Measurements from ENCODE around the gene C3orf20. TPM values are rescaled to one million over a fixed set of nuclear protein-coding genes. Genes with fewer than 3 reads are reported as not detected.
A peak's percentile ranks its signal among the peaks of the same experiment; 100 is the strongest.
"Not testable (repeated sequence)": the region's sequence is repeated elsewhere in the genome, so short reads cannot be mapped to it uniquely, and the experiment has no call there.

The C3orf20 gene
- total RNA-seq, 1 donor from 2014 or later, result 0.52 TPM

GRCh38 chr3:14647976-14648955 lies 26.7 kb upstream of the C3orf20 start:
- Histone ChIP-seq H3K36me3 (ENCODE audit: control insufficient read depth in 3 of 3, insufficient read depth in 3 of 3, low read length in 3 of 3) (no peaks in the 10 kb centered on the region), H3K27me3 (ENCODE audit: control insufficient read depth in 3 of 3, insufficient read depth in 3 of 3, low read length in 3 of 3) (peaks cover 0 to 5% (median 5%) of the 10 kb centered on the region in 3 donors), H3K9me3 (ENCODE audit: control insufficient read depth in 3 of 3, low read length in 3 of 3) (no peaks in the 10 kb centered on the region), H3K4me3 (ENCODE audit: low read length in 3 of 3) (no peak overlapping the region), H3K4me1 (ENCODE audit: control insufficient read depth in 3 of 3, insufficient read depth in 3 of 3, low read length in 3 of 3) (peaks cover 8 to 30% (median 13%) of the 10 kb centered on the region in 3 donors), H3K9ac (ENCODE audit: low read depth in 1 of 3, low read length in 3 of 3) (no peak overlapping the region), H3K27ac (ENCODE audit: low read depth, low read length) (no peak overlapping the region)

- no peak overlapping the region for H3K4me3 ChIP-seq (ENCODE audit: low read length in 3 of 3)
- no peaks in the 10 kb centered on the region for H3K36me3 ChIP-seq (ENCODE audit: control insufficient read depth in 3 of 3, insufficient read depth in 3 of 3, low read length in 3 of 3)
- H3K9me3 ChIP-seq (ENCODE audit: control insufficient read depth in 3 of 3, low read length in 3 of 3), result no peaks in the 10 kb centered on the region
- no peaks in the 10 kb centered on the region for H3K27me3 ChIP-seq (ENCODE audit: control insufficient read depth in 3 of 3, insufficient read depth in 3 of 3, low read length in 3 of 3)
- H3K4me1 ChIP-seq (ENCODE audit: control insufficient read depth in 3 of 3, insufficient read depth in 3 of 3, low read length in 3 of 3), result peaks cover 11 to 36% (median 18%) of the 10 kb centered on the region in 3 donors
- no peak overlapping the region for H3K9ac ChIP-seq (ENCODE audit: low read depth in 1 of 3, low read length in 3 of 3)
- no peak overlapping the region for H3K27ac ChIP-seq (ENCODE audit: low read depth, low read length)
These were observed 25.5 kb upstream of the C3orf20 start for GRCh38 chr3:14649466-14649865.

DNA sequence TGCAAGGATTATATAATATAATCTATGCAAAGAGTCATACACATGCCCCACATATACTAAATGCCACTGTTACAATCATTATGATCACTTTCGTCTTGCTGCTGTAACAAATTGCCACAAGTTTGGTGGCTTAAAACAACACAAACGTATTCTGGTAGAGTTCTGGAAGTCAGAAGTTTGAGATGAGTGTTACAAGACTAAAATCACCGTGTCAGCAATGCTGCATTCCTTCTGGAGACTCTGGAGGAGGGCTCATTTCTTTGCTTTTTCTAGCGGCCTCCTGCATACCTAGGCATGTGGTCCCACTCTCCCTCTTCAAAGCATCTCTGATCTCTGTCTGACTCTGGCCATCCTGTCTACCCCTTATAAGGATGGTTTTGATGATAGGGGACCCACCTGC lies 24.7 kb upstream of the C3orf20 start:
- no peaks in the 10 kb centered on the region for H3K9me3 ChIP-seq (ENCODE audit: control insufficient read depth in 3 of 3, low read length in 3 of 3)
- H3K27ac ChIP-seq (ENCODE audit: low read depth, low read length), result no peak overlapping the region
- H3K4me1 ChIP-seq (ENCODE audit: control insufficient read depth in 3 of 3, insufficient read depth in 3 of 3, low read length in 3 of 3), result peaks cover 11 to 36% (median 18%) of the 10 kb centered on the region in 3 donors
- no peak overlapping the region for H3K4me3 ChIP-seq (ENCODE audit: low read length in 3 of 3)
- H3K9ac ChIP-seq (ENCODE audit: low read depth in 1 of 3, low read length in 3 of 3), result no peak overlapping the region
- no peaks in the 10 kb centered on the region for H3K27me3 ChIP-seq (ENCODE audit: control insufficient read depth in 3 of 3, insufficient read depth in 3 of 3, low read length in 3 of 3)
- H3K36me3 ChIP-seq (ENCODE audit: control insufficient read depth in 3 of 3, insufficient read depth in 3 of 3, low read length in 3 of 3), result peaks cover 0 to 4% (median 3%) of the 10 kb centered on the region in 3 donors

DNA sequence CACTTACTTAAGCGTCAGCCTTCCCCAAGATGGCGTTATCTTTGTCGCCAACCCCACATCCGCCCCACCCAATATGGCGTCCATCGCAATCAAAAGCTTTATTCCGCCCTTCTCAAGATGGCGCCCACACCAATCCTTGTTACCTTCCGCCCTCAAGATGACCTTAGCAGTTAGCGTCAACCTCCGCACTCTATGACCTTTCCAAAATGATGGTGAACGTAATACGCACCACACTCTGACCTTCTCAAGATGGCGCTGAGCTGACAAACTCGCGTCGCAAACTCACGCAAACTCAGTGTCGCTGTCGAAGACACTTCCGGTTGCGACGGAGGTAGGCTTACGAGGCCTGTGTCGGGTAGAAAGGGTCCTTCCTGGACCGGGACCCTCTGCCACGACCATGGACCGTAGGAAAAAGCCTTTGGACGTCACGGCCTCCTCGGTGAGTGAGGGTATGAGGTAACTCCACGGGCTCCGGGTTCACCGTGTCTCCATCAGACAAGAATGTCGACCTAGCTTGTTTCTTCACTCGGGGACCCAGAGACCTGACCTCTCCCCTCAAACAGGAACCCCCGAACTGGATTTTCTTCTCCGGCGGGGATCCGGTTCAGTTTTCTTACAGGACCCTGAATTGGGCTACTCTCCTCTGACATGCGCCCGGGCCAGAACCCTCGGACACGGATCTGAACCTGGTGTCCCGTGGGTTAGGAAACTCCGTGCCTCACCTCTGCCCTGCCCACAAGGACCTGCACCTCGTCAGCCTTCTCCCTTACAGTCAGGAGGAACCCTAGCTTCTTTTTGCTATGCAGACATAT lies 23.3 kb upstream of the C3orf20 start, which contains the start of gene CCDC174:
Gene CCDC174, plus strand, starts transcription at position 323 of the 812 bp plus-strand sequence. Its CDS starts 75 bp downstream, at position 398.
- Histone ChIP-seq H3K4me1 (ENCODE audit: control insufficient read depth in 3 of 3, insufficient read depth in 3 of 3, low read length in 3 of 3) (peaks cover 11 to 36% (median 18%) of the 10 kb centered on the region in 3 donors), H3K36me3 (ENCODE audit: control insufficient read depth in 3 of 3, insufficient read depth in 3 of 3, low read length in 3 of 3) (peaks cover 10 to 19% (median 16%) of the 10 kb centered on the region in 3 donors), H3K9ac (ENCODE audit: low read depth in 1 of 3, low read length in 3 of 3) (peak within 1 kb of the TSS; percentile 96 to 100 (median 97)), H3K27ac (ENCODE audit: low read depth, low read length) (peak within 1 kb of the TSS; percentile 92), H3K9me3 (ENCODE audit: control insufficient read depth in 3 of 3, low read length in 3 of 3) (no peaks in the 10 kb centered on the region), H3K27me3 (ENCODE audit: control insufficient read depth in 3 of 3, insufficient read depth in 3 of 3, low read length in 3 of 3) (no peaks in the 10 kb centered on the region), H3K4me3 (ENCODE audit: low read length in 3 of 3) (peak within 1 kb of the TSS; percentile 96 to 98 (median 98))

GRCh38 chr3:14652360-14652907 lies 22.5 kb upstream of the C3orf20 start:
- Histone ChIP-seq H3K4me1 (ENCODE audit: control insufficient read depth in 3 of 3, insufficient read depth in 3 of 3, low read length in 3 of 3) (peaks cover 11 to 36% (median 18%) of the 10 kb centered on the region in 3 donors), H3K4me3 (ENCODE audit: low read length in 3 of 3) (peak overlapping the region; percentile 96 to 98 (median 98))

DNA sequence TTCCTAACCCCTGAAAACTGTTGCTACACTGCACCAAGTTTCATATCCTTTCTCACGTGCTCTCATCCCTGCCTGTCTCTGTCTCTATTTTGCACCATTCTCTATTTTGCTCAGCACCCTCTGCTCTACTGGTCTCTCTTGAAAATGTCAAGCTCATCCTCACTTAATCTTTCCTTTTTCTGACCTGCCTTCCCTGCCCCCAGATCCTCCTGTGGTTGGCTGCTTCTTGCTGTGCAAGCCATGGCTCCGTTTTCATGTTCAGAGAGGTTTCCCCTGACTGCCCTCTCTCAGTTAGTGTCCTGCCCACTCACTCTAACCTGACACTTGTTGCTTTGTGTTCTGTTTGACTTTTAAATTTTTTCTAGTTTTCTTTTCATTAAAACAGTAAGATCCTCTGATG lies 17.4 kb upstream of the C3orf20 start:
- Histone ChIP-seq H3K27ac (ENCODE audit: low read depth, low read length) (no peak overlapping the region), H3K4me3 (ENCODE audit: low read length in 3 of 3) (no peak overlapping the region), H3K27me3 (ENCODE audit: control insufficient read depth in 3 of 3, insufficient read depth in 3 of 3, low read length in 3 of 3) (no peaks in the 10 kb centered on the region), H3K36me3 (ENCODE audit: control insufficient read depth in 3 of 3, insufficient read depth in 3 of 3, low read length in 3 of 3) (peaks cover 67 to 72% (median 70%) of the 10 kb centered on the region in 3 donors), H3K9me3 (ENCODE audit: control insufficient read depth in 3 of 3, low read length in 3 of 3) (no peaks in the 10 kb centered on the region), H3K9ac (ENCODE audit: low read depth in 1 of 3, low read length in 3 of 3) (no peak overlapping the region), H3K4me1 (ENCODE audit: control insufficient read depth in 3 of 3, insufficient read depth in 3 of 3, low read length in 3 of 3) (peaks cover 6 to 12% (median 10%) of the 10 kb centered on the region in 3 donors)

More at GRCh38 chr3:14652360-14652907, 22.5 kb upstream of the C3orf20 start:
- not testable (repeated sequence) for H3K27me3 ChIP-seq (ENCODE audit: control insufficient read depth in 3 of 3, insufficient read depth in 3 of 3, low read length in 3 of 3); H3K9me3 ChIP-seq (ENCODE audit: control insufficient read depth in 3 of 3, low read length in 3 of 3)
- Histone ChIP-seq H3K36me3 (ENCODE audit: control insufficient read depth in 3 of 3, insufficient read depth in 3 of 3, low read length in 3 of 3) (peaks cover 18 to 27% (median 24%) of the 10 kb centered on the region in 3 donors), H3K27ac (ENCODE audit: low read depth, low read length) (peak overlapping the region; percentile 92), H3K9ac (ENCODE audit: low read depth in 1 of 3, low read length in 3 of 3) (peak overlapping the region; percentile 96 to 100 (median 97))

- H3K4me1 ChIP-seq (ENCODE audit: control insufficient read depth in 3 of 3, insufficient read depth in 3 of 3, low read length in 3 of 3), result no peaks in the 10 kb centered on the region
- no peaks in the 10 kb centered on the region for H3K27me3 ChIP-seq (ENCODE audit: control insufficient read depth in 3 of 3, insufficient read depth in 3 of 3, low read length in 3 of 3)
- no peak overlapping the region for H3K9ac ChIP-seq (ENCODE audit: low read depth in 1 of 3, low read length in 3 of 3)
- H3K36me3 ChIP-seq (ENCODE audit: control insufficient read depth in 3 of 3, insufficient read depth in 3 of 3, low read length in 3 of 3), result peaks cover 80 to 86% (median 81%) of the 10 kb centered on the region in 3 donors
- no peak overlapping the region for H3K27ac ChIP-seq (ENCODE audit: low read depth, low read length)
- no peaks in the 10 kb centered on the region for H3K9me3 ChIP-seq (ENCODE audit: control insufficient read depth in 3 of 3, low read length in 3 of 3)
- H3K4me3 ChIP-seq (ENCODE audit: low read length in 3 of 3), result no peak overlapping the region
These were observed 16.0 kb upstream of the C3orf20 start for GRCh38 chr3:14658978-14659377.

- H3K9me3 ChIP-seq (ENCODE audit: control insufficient read depth in 3 of 3, low read length in 3 of 3), result no peaks in the 10 kb centered on the region
- no peak overlapping the region for H3K27ac ChIP-seq (ENCODE audit: low read depth, low read length)
- H3K27me3 ChIP-seq (ENCODE audit: control insufficient read depth in 3 of 3, insufficient read depth in 3 of 3, low read length in 3 of 3), result no peaks in the 10 kb centered on the region
- no peak overlapping the region for H3K9ac ChIP-seq (ENCODE audit: low read depth in 1 of 3, low read length in 3 of 3)
- peaks cover 86 to 96% (median 91%) of the 10 kb centered on the region in 3 donors for H3K36me3 ChIP-seq (ENCODE audit: control insufficient read depth in 3 of 3, insufficient read depth in 3 of 3, low read length in 3 of 3)
- H3K4me3 ChIP-seq (ENCODE audit: low read length in 3 of 3), result no peak overlapping the region
- no peaks in the 10 kb centered on the region for H3K4me1 ChIP-seq (ENCODE audit: control insufficient read depth in 3 of 3, insufficient read depth in 3 of 3, low read length in 3 of 3)
These were observed 14.0 kb upstream of the C3orf20 start for GRCh38 chr3:14660942-14661341.

DNA sequence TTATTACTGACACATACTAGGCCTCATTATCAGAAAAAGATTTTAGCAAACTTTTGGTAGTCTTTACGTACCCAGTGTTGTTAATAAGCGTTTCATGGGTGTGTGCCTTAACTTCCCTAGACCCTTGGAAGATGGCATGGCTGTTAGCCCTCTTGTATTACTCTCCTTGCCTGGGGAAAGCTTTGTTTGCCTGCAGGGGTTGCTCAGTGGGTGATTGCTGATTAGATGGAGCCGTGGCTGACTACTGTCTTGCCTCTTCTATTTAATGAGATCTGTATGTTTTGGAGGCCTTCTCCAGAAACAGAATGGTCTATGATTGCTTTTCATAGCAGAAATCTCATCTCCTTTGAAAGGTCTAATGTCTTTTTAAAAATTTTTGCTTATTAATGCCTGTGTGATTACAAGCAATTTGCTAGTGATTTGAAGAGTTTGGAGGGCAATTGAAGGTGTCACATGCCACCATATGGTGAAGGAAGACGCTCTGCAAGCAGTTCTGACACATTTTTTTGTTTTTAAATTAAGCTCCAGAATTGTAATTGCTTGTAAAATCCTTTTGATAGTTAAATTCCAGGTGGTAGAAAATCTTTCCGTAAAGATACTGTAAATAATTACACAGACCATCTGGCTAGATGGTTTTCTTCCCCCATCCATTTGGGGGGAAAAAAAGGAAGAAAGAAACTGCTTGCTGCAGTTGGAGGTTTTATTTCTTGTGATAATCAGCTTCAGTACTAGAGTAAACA lies 11.4 kb upstream of the C3orf20 start:
- Histone ChIP-seq H3K36me3 (ENCODE audit: control insufficient read depth in 3 of 3, insufficient read depth in 3 of 3, low read length in 3 of 3) (peaks cover 84 to 96% (median 87%) of the 10 kb centered on the region in 3 donors), H3K4me3 (ENCODE audit: low read length in 3 of 3) (no peak overlapping the region)

More for the DNA sequence above, 11.4 kb upstream of the C3orf20 start:
- Histone ChIP-seq H3K4me1 (ENCODE audit: control insufficient read depth in 3 of 3, insufficient read depth in 3 of 3, low read length in 3 of 3) (no peaks in the 10 kb centered on the region), H3K9ac (ENCODE audit: low read depth in 1 of 3, low read length in 3 of 3) (no peak overlapping the region), H3K27me3 (ENCODE audit: control insufficient read depth in 3 of 3, insufficient read depth in 3 of 3, low read length in 3 of 3) (no peaks in the 10 kb centered on the region), H3K9me3 (ENCODE audit: control insufficient read depth in 3 of 3, low read length in 3 of 3) (no peaks in the 10 kb centered on the region), H3K27ac (ENCODE audit: low read depth, low read length) (no peak overlapping the region)

All from skeletal muscle tissue (tissue), 4 donors.